Suprapubic skin (tissue), 4 donors: ENCODE results near the gene DAB2IP.

ENCODE experiments used
- CTCF ChIP-seq, 2 donors: fragments of 200-600 bp in 1 of 2; fragments of 450-650 bp in 1 of 2; sonication (generic) in 1 of 2; IDR thresholded peaks; one replicate each; pipeline ENCODE4 v1.5.1; 2016 to 2019; ENCODE audit warnings: antibody characterized with exemption in 2 of 2, mild to moderate bottlenecking in 1 of 2, moderate library complexity in 1 of 2
- EP300 ChIP-seq: sonication (generic); formaldehyde crosslinking; IDR thresholded peaks from one replicate; pipeline ENCODE4 v1.6.1; 2017; ENCODE audit warnings: antibody characterized with exemption
- POLR2AphosphoS5 ChIP-seq, 3 donors: sonication (generic); formaldehyde crosslinking; IDR thresholded peaks; one replicate each; pipeline ENCODE4 v1.6.1; 2017; ENCODE audit warnings: antibody characterized with exemption in 3 of 3

GRCh38 chr9:121790841-121791240 is 139.4 kb downstream of the DAB2IP start:
- TF ChIP-seq POLR2AphosphoS5 (IDR thresholded peaks at IDR 0.05) (no peak), EP300 (no peak), CTCF (IDR thresholded peaks at IDR 0.05) (no peak)
